SK-N-SH (cell line): ENCODE measurements around the gene NCKAP5.

Source experiments
- CTCF ChIP-seq: fragments of 200-600 bp; sonication (generic); IDR thresholded peaks from 2 replicates; pipeline ENCODE4 v1.6.1; 2017; ENCODE audit warnings: antibody characterized with exemption, mild to moderate bottlenecking, moderate library complexity
- EZH2phosphoT487 ChIP-seq: fragments of 200-600 bp; sonication (generic); IDR thresholded peaks from 2 replicates; pipeline ENCODE4 v1.6.1; 2017; ENCODE audit warnings: low read depth, mixed run types, mild to moderate bottlenecking, antibody characterized with exemption, moderate library complexity, borderline replicate concordance
- FOXM1 ChIP-seq: IDR thresholded peaks from 2 replicates; pipeline ENCODE4 v1.4.0; 2012; ENCODE audit warnings: low read depth, mild to moderate bottlenecking
- MXI1 ChIP-seq: IDR thresholded peaks from 2 replicates; pipeline ENCODE4 v1.6.1; 2012; ENCODE audit warnings: mild to moderate bottlenecking, low read depth, low read length, improper control_type of control experiment
- POLR2AphosphoS5 ChIP-seq: IDR thresholded peaks from 2 replicates; pipeline ENCODE4 v1.6.1; 2012; ENCODE audit warnings: low read depth, low read length
- RAD21 ChIP-seq: IDR thresholded peaks from 2 replicates; pipeline ENCODE4 v1.6.1; 2012; ENCODE audit warnings: mild to moderate bottlenecking, low read length
- RCOR1 ChIP-seq: fragments of 150-350 bp; IDR thresholded peaks from 2 replicates; pipeline ENCODE4 v1.6.1; 2017; ENCODE audit warnings: antibody characterized with exemption, low read length
- RFX5 ChIP-seq: IDR thresholded peaks from 2 replicates; pipeline ENCODE4 v1.6.1; 2012; ENCODE audit warnings: mild to moderate bottlenecking, improper control_type of control experiment, low read length
- USF2 ChIP-seq: fragments of 150-350 bp; IDR thresholded peaks from 2 replicates; pipeline ENCODE4 v1.6.1; 2017; ENCODE audit warnings: antibody characterized with exemption, low read length, low read depth, borderline replicate concordance
- YY1 ChIP-seq: IDR thresholded peaks from 2 replicates; pipeline ENCODE4 v1.4.0; 2012; ENCODE audit warnings: low read depth, mild to moderate bottlenecking

- TF ChIP-seq POLR2AphosphoS5 (no peak), CTCF (no peak), EZH2phosphoT487 (no peak), YY1 (no peak), FOXM1 (no peak), RFX5 (no peak), MXI1 (no peak), RCOR1 (no peak), RAD21 (no peak), USF2 (no peak)
Measured at GRCh38 chr2:133264989-133265401, 303.3 kb downstream of the NCKAP5 start.
